T-helper 22 cell (primary cell): ENCODE results near the gene SNCA.

ENCODE experiments used
- DNase-seq: peaks from one replicate; pipeline ENCODE4 v3.0.0-alpha.2; 2020; ENCODE audit warnings: low read depth

Gene SNCA

DNA sequence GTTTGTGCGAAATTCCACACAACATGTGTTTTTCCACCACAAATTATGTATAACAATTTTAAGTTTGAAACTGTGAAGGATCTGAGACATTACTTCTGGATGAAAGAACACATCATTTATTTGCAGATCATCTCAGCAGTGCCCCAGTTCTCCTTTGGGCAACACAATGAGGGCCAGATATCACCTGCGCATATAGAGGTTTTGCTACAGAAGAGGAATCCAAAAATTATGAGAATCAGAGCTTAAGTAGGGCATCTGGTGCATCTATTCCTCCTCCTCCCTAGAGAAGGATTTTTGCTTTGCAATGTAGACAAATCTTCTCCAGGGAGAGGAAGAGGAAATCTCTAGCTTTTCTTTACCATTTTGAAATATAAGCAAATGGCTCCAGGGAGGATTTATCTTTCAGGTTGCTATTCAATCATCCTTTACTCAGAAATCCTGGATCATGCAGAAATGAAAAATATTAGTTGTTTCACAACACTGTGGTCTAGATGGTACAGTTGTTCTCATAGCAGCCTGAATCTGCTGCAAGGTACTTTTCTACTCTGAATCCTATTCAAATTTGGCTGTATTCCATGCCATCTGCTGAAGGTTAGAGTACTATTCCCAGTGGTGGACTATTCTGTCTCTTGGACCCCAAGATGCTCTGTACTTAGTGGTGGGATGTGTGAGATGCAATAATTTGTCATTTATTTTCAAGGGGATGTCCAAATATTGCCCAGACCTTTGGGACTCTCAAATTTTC, 132.1 kb downstream of the SNCA start:
- DNase-seq: no peak

DNA sequence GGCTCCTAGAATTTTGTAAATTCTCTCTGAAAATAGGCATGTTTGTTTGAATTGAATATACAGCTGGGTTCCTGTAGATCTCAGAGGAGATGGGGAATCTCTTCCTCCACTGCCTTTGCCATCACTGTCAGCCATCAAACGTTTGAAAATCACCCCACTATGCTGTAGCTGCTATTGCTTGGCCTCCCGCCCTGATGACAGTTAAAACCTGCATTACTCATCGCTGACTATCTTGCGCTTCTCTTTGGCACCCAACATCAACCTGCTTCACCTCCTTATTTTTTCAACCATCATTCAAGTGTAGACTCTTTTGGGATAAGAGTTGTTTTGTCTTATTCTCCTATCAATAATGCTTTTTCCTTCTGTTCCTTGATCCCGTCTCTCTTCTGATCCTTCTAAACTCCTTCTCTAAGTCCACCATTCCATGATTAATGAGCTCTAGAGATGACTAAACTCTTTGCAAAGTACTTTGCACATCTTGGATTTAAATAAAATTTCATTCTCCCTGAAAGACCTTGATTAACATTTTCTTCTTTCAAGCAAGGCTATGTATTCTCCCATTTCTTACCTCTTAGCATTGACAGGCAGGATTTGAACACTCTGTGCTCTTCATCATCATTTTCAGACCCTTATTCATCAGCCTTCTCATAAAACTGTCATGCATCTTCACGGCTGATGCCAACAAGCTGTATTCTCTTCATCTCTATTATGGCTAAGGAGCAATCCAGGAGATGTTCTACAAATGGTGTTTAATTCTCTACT, 133.0 kb downstream of the SNCA start:
- no peak for DNase-seq

DNA sequence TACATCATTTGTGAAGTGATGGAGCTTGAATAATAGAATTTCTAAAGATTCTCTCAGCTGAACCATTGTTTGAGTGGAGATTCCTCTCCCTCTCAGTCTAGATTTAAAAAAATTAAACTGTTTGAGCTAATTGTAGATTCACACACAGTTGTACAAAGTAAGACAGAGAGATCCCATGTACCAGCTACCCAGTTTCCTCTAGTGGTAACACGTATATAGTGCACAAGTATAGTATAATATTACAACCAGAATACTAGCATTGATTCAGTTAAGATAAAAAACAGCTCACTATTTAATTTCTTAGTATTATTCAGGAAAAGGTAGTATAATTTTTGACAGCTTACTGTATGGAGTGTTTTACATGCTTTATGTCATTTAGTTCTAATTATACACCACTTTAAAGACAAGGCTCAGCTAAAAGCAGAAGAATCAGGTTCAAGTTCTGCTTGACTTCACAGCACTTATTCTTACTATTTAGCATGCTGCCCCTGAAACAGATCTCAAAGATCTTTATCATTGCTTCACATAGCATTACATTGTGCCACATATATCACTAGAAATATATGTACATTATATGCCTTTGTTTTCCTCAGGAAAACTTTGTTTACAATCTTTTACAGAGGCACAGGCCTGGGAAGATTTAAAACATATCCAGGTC, 136.1 kb downstream of the SNCA start:
- DNase-seq: no peak

DNA sequence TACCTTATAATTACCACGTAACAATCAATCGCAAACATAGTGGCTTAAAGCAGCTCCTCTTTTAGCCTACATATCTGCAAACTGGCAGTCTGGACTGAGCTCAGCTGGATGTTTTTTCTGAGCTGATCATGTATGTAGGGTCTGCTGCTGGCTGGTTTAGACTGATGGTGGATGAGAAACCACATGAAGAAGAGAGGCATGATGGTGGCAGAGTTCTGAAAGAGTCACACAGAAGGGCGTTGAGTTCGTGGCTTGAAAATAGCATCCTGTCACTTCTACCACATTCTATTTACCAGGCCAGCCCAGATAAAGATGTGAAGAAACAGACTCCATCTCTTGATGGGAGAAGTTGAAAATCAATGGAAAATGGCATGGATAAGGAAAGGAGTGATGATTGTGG, 151.3 kb downstream of the SNCA start:
- DNase-seq: no peak

DNA sequence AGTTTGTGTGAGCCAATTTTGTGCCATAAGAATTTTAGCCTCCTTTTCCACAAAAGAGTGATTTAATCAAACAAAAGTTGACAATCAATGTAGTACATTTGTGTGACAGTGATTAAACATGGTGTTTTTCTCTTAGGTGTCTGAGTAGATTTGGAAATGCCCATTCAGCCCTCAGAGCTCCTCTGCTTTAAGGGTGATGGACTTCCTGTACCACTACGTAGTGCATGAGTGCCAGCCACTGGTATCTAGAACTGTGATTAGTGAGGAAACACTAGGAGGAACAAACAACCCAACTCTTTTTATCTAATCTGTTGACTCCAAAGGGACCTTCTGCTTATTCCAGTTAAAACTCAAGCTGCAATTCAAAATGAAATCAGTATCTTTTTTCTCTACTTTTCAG, 151.7 kb downstream of the SNCA start:
- DNase-seq: no peak

DNA sequence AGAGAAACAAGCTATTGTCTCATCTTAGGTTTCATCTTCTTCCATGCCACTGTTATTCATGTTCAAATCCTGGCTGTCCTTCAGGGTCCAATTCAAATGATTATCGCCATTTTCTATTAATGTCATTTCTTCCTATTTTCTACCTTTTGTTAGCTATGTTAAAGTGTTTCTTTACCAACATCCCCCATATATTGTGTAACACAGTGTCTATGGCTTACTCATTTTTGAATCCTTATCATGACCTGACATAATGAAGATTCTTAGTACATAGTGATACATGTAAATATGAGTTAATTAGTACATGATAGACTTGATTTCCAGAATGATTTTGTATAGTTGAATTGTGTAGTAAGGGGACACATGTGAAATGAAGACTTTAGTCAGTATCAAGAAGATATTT, 152.4 kb downstream of the SNCA start:
- no peak for DNase-seq

DNA sequence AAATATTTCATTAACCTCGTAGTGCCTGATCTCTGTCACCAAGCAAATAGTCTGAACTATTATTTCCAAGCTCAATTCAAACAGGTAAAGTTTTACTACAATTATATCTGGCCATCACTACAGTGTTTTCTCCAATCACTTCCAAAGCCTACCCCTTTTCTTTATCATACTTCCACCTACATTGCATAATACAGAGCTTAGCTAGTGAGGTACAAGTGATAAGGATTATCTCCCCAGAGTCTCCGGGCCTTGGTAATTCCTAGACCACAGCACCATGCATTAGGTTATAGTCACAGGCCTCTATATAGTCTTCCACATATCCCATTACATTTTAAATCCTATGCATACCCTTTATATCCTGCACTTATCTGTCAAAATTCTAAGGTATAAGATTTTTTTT, 154.2 kb downstream of the SNCA start:
- DNase-seq: no peak

DNA sequence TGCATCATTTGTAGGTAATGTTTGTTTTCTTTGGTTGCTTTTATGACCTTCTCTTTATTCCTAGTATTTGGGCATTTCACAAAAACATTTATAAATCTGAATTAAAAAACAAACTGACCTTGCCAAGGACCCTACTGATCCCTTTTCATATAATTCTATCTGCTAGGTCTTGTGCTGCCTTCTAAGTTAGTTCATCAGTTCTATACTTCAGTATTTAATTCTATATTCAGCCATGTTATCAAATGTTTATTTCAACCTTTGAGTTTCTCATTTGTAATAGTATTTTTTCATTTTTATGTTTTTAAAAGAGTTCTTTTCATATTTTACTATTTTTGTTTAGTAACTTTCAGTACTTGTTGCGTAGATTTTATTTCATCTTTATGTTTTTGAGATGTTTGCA, 155.3 kb downstream of the SNCA start:
- DNase-seq: no peak

DNA sequence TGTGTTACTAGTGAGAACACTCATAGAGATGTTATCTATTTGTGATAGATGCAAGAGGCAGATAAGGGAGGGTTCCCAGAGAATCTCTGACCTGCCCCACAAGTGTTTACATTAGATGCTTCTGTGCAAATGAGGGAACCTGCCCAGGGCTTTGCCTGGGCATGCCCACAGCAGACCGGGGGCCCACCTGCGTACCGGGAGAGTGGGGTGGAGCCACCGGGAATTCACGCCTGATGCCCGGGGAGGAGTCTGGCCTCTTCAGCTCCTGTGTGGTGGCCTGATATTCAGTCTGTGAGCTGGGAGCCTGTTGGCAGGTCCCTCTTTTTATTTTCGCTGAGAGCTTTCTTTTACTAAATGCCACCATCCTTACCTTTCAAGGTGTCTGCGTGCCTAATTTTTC, 155.7 kb downstream of the SNCA start:
- DNase-seq: no peak

DNA sequence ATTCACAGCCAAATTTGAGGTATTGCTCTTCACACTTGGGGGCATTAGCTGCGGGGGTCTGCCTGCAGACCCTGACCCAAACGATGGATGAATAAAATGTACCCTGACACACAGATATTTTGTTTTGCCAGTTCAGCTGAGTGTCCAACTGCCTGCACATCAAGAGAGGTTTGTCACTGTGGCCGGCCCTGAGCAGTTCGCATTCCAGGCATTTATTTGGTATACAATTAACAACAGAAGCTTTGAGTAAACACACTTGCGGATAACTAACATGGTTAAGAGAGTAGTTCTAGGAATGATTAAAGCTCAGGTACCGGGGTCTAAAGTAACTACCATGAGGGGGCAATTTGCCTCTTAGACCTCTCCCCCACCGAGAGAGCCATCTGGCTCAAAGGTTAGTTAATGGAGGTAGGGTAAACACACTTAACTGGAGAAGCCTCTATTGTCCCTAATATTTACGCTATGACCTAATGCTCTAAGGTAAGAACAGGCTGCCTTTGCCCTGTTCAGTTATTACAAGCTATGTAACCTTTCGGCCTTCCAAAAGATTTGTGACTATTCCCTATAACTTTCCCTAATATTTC, 162.0 kb downstream of the SNCA start:
- DNase-seq: no peak
